B cell (primary cell): ENCODE data around the gene SPEN. TPM values are rescaled to one million over a fixed set of nuclear protein-coding genes. Genes with fewer than 3 reads are reported as not detected.

Source experiments
- ATAC-seq: fragments of 200-7000 bp; cut with Tn5 transposase; one replicate; pipeline ENCODE4 v1.10.0; 2021; ENCODE audit warnings: low read depth, mild to moderate bottlenecking, moderate number of reproducible peaks, moderate library complexity
- CTCF ChIA-PET: fragments of 350-600 bp; sonication (Branson Sonifier 250); formaldehyde crosslinking; loops from one replicate; lab custom pipeline; 2021; ENCODE audit warnings: antibody characterized with exemption, inconsistent platforms; lab: Charles Lee
- POLR2A ChIA-PET: fragments of 350-600 bp; sonication (Branson Sonifier 250); formaldehyde crosslinking; loops from one replicate; lab custom pipeline; 2021; ENCODE audit warnings: antibody characterized with exemption; lab: Charles Lee
- DNase-seq: peaks from one replicate; pipeline ENCODE4 v3.0.0; 2013
- H2AFZ ChIP-seq: 2 replicates; pipeline ENCODE4 v1.6.1; 2012; ENCODE audit warnings: mild to moderate bottlenecking, low read depth, low read length; ENCODE audit not compliant: insufficient read depth, poor library complexity, severe bottlenecking
- H3K27ac ChIP-seq, 2 donors: 1 replicate in 1 of 2; 2 replicates in 1 of 2; pipeline ENCODE4 v1.5.1; 2012 to 2013; ENCODE audit warnings: low read length in 2 of 2, mild to moderate bottlenecking in 2 of 2, moderate library complexity in 1 of 2
- H3K27me3 ChIP-seq, 4 experiments: fragments of 200-600 bp in 1 of 4; sonication (generic) in 1 of 4; replicated peaks in 1 of 4; 1 replicate in 2 of 4; 2 replicates in 2 of 4; pipeline versions ENCODE4 v1.6.1 to v1.7.0; 2013 to 2016; ENCODE audit warnings: low read length in 3 of 4, mild to moderate bottlenecking in 2 of 4, mixed read lengths in 1 of 4, moderate library complexity in 1 of 4; ENCODE audit not compliant: insufficient read depth in 4 of 4, control insufficient read depth in 3 of 4; ENCODE audit errors: control extremely low read depth in 1 of 4
- H3K36me3 ChIP-seq, 2 experiments: replicated peaks in 1 of 2; 1 replicate in 1 of 2; 2 replicates in 1 of 2; pipeline versions ENCODE4 v1.6.1 to v1.7.1; 2013; ENCODE audit warnings: low read length in 1 of 2; ENCODE audit not compliant: insufficient read depth in 2 of 2, control insufficient read depth in 1 of 2; ENCODE audit errors: control extremely low read depth in 1 of 2, extremely low read depth in 1 of 2
- H3K4me1 ChIP-seq, 2 donors: fragments of 200-600 bp in 1 of 2; sonication (generic) in 1 of 2; 1 replicate in 1 of 2; 2 replicates in 1 of 2; pipeline versions ENCODE4 v1.5.1 to v1.6.1; 2013 to 2017; ENCODE audit warnings: low read length in 2 of 2; ENCODE audit not compliant: control insufficient read depth in 2 of 2, insufficient read depth in 2 of 2
- H3K4me2 ChIP-seq: replicated peaks from 2 replicates; pipeline ENCODE3; 2012; ENCODE audit warnings: mild to moderate bottlenecking, low read depth, low read length; ENCODE audit not compliant: poor library complexity, severe bottlenecking
- H3K4me3 ChIP-seq, 5 experiments: fragments of 200-600 bp in 1 of 5; sonication (generic) in 1 of 5; 1 replicate in 3 of 5; 2 replicates in 2 of 5; pipeline versions ENCODE4 v1.5.1 to v1.7.0; 2011 to 2016; ENCODE audit warnings: low read length in 4 of 5, mild to moderate bottlenecking in 4 of 5, low read depth in 2 of 5, control low read depth in 1 of 5, moderate library complexity in 1 of 5; ENCODE audit not compliant: insufficient read depth in 1 of 5; ENCODE audit errors: control extremely low read depth in 1 of 5, extremely low read depth in 1 of 5
- H3K79me2 ChIP-seq: fragments of 200-600 bp; sonication (generic); one replicate; pipeline ENCODE4 v1.6.0; 2016; ENCODE audit warnings: low read length; ENCODE audit not compliant: control insufficient read depth, insufficient read depth
- H3K9ac ChIP-seq: fragments of 200-600 bp; sonication (generic); 2 replicates; pipeline ENCODE4 v1.6.1; 2017; ENCODE audit warnings: mild to moderate bottlenecking, low read length, moderate library complexity
- H3K9me3 ChIP-seq, 3 donors: one replicate each; pipeline versions ENCODE4 v1.6.1 to v1.7.1; 2013; ENCODE audit warnings: low read length in 2 of 3; ENCODE audit not compliant: control insufficient read depth in 2 of 3, insufficient read depth in 1 of 3; ENCODE audit errors: control extremely low read depth in 1 of 3
- H4K20me1 ChIP-seq: 2 replicates; pipeline ENCODE4 v1.6.0; 2012; ENCODE audit warnings: mild to moderate bottlenecking, low read length; ENCODE audit not compliant: insufficient read depth, control insufficient read depth, poor library complexity, severe bottlenecking
- H3K27ac Mint-ChIP-seq: one replicate; pipeline ENCODE4 v1.8.0; 2021; ENCODE audit warnings: mixed read lengths
- H3K27me3 Mint-ChIP-seq: one replicate; pipeline ENCODE4 v1.8.0; 2021; ENCODE audit warnings: mixed read lengths
- H3K4me1 Mint-ChIP-seq: one replicate; pipeline ENCODE4 v1.8.0; 2021; ENCODE audit warnings: mixed read lengths
- H3K4me3 Mint-ChIP-seq: one replicate; pipeline ENCODE4 v1.8.0; 2021; ENCODE audit warnings: mixed read lengths
- H3K9me3 Mint-ChIP-seq: one replicate; pipeline ENCODE4 v1.8.0; 2022; ENCODE audit warnings: mixed read lengths; ENCODE audit not compliant: insufficient read depth
- CTCF ChIP-seq: fragments of 200-600 bp; IDR thresholded peaks from one replicate; pipeline ENCODE4 v1.8.0; 2022; ENCODE audit warnings: antibody characterized with exemption, mild to moderate bottlenecking
- EZH2 ChIP-seq: IDR thresholded peaks from 2 replicates; pipeline ENCODE4 v1.6.1; 2012; ENCODE audit warnings: borderline replicate concordance, low read depth, mild to moderate bottlenecking, moderate library complexity, low read length; ENCODE audit not compliant: insufficient read depth, poor library complexity, severe bottlenecking
- WGBS: methylation state at CpG from one replicate; pipeline ENCODE4 v1.1.5; 2013; ENCODE audit warnings: missing lambda C conversion rate; ENCODE audit not compliant: insufficient coverage; 5-methylcytosine and 5-hydroxymethylcytosine counted together
- intact Hi-C: fragments of 100-400 bp; cut with micrococcal nuclease; formaldehyde crosslinking; loops from one replicate; pipeline ENCODE4 v1.10.0; 2022
- polyA plus RNA-seq: library from polyadenylated mRNA; depleted of rRNA; stranded (reverse); fragments of >200 nt; gene quantifications from 2 replicates; pipeline ENCODE4 v1.2.3, GENCODE V29; 2012
- total RNA-seq, 2 donors: library from RNA; stranded (reverse); fragments of 120-200 nt in 1 of 2; gene quantifications; 1 replicate in 1 of 2; 2 replicates in 1 of 2; pipeline versions ENCODE4 v1.2.3 to v1.2.4, GENCODE V29; 2013 to 2022

SPEN gene
- total and polyA plus RNA-seq, 2 donors (not counting 1 experiment from before 2014, with no cell fraction given) = 29.1 to 126 TPM

- H3K9me3 ChIP-seq = no peaks in the 10 kb centered on the region
- H3K27me3 ChIP-seq = no peaks in the 10 kb centered on the region
- peak overlapping the region; percentile 66 for H3K4me2 ChIP-seq
- H3K27ac Mint-ChIP-seq = peak overlapping the region; percentile 97
- H3K27me3 Mint-ChIP-seq = no peaks in the 10 kb centered on the region
- intact Hi-C loops = loop anchor here (1.0 kb wide), 3 partner anchors 17 to 115 kb away; no protein-coding TSS in a partner anchor
- peaks cover 66% of the 10 kb centered on the region for H3K4me1 Mint-ChIP-seq
- ChIA-PET POLR2A (interaction anchor here (1.0 to 2.1 kb wide), 4 partner anchors 11 to 26 kb away, joined by 3 to 10 read pairs (median 7); partner anchors contain the start of gene ZBTB17), CTCF (interaction anchor here (0.7 to 1.8 kb wide), 5 partner anchors 12 to 115 kb away, joined by 3 to 6 read pairs (median 4); no protein-coding TSS in a partner anchor)
- ATAC-seq (peak; percentile 84), DNase-seq (peak; percentile 89)
- peak overlapping the region; percentile 16 for H2AFZ ChIP-seq
- H3K79me2 ChIP-seq = peaks cover 68% of the 10 kb centered on the region
- 69% methylated on average over 24 of the region's 25 CpGs for WGBS
- H3K4me3 ChIP-seq = peak overlapping the region in 3 of 5 experiments; percentile 2 to 45 (median 26)
- H4K20me1 ChIP-seq = peaks cover 50% of the 10 kb centered on the region
- no peaks in the 10 kb centered on the region for H3K9me3 Mint-ChIP-seq
- TF ChIP-seq CTCF (no peak), EZH2 (no peak)
- peak overlapping the region; percentile 77 for H3K4me3 Mint-ChIP-seq
- H3K4me1 ChIP-seq = peaks cover 35 to 62% of the 10 kb centered on the region in 2 donors
- H3K27ac ChIP-seq = peak overlapping the region; percentile 80 to 91
- H3K36me3 ChIP-seq = peaks cover 0 to 52% of the 10 kb centered on the region in 2 experiments
- H3K9ac ChIP-seq = peak overlapping the region; percentile 47
These were observed 102.1 kb downstream of the SPEN start for GRCh38 chr1:15949453-15950245.
